NCI-H2029 (cell line): ENCODE data around the gene KDM4D.
"Not testable (repeated sequence)": the region's sequence is repeated elsewhere in the genome, so short reads cannot be mapped to it uniquely, and the experiment has no call there.

Source experiments
- DNase-seq: peaks from one replicate; lab custom pipeline; 2025; lab: John Stamatoyannopoulos, UW

KDM4D gene

DNA sequence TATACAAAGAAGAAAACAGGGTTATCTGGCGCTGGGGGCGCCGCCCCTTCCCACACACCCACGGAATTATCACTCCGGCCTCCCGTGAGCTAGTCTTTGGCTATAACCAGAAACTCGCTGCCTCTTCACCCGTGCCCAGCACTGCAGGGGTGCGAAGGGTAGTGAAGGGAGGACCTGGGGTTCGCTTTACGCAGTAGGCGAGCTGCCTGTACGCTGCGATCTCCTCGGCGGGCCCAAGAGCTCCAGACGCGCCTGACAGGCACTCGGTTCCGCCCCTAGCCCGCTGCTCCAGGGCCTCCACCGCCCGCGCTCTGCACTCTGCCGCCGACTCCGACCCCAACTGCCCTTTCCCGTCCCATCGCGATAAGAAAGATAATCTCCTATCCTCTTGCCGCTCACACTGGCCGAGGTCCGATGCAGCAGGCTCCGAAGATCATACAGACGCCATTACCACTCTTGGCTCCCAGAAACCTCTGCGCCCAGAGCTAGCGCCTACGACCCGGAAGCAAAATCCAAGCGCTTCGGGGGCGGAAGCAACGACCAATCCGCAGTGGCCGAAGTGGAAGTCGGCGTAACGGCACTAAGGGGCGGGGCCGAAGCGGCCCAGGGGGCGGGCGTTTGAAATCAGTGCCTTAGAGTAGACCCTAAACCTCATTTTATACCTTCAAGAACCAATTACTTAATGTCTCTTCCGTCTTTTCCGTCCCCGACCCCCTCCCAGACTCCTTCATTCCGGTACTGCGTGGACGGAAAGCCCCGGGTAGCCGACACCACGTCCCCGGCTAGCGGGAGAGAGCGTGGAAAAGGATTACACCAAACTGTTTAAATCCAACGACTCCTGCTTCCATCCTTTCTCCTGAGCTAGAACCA, at the start of gene KDM4D, which contains the start of gene CWC15:
Gene KDM4D, plus strand, starts transcription at position 611 of the 870 bp plus-strand sequence. CDS start 23,664 bp downstream, outside the sequence.
Gene CWC15, minus strand, starts transcription at position 458 of the 870 bp plus-strand sequence. CDS start 1,371 bp downstream, outside the sequence.
- DNase-seq: peak; percentile 89

DNA sequence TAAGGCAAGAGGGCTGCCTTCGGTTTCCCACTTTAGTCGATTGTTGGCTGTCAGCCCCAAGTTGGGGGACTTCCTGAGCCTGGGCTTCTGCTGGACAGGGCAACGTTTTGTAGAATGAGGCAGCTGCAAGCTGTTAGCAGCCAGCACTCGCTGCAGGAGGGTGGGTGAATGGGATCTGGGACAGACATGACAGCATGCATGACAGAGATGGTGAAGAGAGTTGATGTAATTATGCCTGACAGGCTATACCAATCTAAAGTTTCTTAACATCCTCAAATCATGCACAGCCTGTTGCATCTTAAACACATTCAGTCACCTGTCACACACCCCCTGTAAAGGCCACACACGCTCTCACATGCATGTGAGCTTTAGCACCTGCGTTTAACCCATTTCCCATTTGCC, 49.3 kb upstream of the KDM4D start:
- no peak for DNase-seq

DNA sequence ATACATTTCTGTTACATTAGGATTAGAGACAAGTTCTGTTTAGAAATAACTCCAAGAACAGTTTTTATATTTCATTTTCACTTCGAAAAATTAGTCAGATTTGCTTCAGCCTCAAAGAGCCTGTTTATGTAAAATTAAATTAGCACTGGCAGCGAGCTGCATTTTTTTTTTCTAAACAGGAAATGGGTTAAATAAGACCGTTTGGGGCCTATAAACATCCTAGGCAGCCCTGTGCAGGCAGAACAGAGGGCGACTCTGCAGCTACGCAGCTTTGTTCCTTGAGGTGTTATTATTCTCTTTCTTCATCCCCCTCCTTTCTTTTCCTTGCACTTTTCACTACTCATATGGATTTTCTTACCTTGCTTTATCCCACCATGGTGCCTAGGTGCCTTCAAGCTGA, 48.9 kb upstream of the KDM4D start:
- no peak for DNase-seq

DNA sequence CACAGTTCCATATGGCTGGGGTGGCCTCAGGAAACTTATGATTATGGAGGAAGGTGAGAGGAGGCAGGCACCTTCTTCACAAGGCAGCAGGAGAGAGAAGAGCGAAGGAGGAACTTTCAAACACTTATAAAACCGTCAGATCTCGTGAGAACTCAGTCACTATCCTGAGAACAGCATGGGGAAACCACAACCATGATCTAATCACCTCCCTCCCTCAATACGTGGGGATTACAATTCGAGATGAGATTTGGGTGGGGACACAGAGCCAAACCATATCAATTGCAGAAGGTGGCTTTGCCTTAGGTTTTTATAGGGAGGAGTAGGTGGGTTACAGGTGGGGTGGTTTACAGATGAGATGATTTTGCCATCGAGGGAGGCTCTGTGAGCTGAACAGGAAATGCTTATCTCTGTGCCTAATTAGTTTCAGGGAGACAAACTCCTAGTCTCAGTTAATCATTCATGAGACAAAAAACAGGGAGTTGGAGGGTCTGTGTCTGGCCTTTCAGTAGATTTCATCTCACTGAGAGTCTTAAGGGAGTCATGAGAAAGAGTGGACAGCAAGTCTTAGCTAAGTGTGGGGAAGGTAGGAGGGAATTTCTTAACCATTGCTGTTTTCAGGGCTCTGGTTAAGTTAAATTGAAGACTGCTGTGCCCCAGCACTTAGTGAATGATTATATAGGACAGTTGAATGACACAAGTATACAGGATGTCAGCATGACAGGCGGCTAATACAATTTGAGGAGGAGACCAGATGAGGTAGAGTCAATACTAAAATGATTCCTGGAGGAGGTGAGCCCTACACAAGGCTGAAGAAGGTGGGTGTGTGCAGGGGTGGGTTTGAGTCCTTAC, 47.9 kb upstream of the KDM4D start:
- no peak for DNase-seq

GRCh38 chr11:94926271-94926625, 47.3 kb upstream of the KDM4D start:
- no peak for DNase-seq

DNA sequence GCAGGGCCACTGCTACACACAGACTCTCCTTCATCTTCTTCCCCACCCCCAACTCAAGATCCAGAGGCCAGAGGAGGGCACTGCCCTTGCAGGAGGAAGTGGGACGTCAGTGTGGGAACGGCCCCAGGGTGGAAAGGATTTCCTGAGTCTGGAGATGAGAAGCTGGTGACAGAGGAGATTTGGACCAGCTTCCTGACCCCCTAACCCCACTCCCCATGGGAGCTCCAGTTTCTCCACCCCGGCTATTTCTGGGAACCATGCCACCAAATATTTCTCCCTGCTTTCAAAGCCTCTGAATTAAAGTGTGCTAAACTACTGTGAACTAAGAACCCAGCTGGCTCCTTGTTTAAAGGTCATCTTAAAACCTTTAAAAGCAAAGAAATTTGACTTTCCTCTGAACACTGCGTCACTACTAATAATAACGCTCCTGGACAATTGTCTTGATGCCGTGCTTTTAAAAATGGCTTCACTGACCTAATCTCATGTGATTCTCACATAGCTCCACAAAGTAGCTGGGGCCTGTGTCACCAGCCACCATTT, 46.7 kb upstream of the KDM4D start:
- no peak for DNase-seq

DNA sequence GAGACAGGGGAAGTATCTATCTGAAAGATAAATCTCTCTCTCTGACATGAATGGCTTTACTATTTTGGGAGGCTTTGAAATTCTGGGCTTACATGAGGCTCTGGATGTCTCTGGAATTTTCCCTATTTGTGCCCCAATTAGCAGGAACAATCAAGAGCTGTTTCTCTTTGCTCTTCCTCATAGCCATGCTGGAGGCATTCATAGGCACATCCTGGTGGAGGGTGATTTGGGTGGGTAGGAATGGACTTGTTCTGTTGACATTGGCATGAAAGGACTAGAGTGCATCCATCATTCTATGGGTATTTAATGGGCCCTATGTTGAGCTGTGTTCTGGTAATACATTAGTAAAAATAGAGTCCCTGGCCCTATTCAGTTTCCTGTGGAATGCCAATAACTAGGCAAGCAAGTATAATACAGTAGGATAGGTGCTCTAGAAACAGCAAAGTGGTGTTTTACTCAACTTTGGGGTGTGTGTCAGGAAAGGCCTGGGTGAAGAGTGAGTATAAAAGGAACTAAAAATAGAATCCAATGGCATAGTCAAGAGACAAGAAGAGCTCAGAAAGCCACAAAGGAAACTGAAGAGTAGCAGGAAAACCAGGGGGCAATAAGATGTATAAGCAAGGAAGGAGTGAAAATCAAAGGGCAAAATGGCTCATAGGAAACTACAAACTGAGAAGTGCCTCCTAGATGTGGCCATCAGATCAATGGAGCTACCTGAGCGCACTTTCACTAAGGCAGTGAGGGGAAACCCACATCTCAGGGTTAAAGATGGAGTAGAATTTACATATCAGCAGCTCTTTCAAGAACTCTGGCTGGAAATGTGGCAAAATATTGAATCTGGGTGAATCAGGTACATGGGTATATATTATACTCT, 45.2 kb upstream of the KDM4D start:
- no peak for DNase-seq

DNA sequence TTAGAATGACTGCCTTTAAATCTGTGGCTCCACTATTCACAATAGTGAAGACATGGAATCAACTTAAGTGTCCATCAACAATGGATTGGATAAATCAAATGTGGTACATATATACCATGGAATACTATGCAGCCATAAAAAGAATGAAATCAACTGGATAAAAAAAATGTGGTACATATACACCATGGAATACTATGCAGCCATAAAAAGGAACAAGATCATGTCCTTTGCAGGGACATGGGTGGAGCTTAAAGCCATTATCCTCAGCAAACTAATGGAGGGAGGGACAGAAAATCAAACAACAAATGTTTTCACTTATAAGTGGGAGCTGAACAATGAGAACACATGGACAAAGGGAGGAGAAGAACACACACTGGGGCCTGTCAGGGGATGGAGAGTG, 41.4 kb upstream of the KDM4D start:
- not testable (repeated sequence) for DNase-seq

DNA sequence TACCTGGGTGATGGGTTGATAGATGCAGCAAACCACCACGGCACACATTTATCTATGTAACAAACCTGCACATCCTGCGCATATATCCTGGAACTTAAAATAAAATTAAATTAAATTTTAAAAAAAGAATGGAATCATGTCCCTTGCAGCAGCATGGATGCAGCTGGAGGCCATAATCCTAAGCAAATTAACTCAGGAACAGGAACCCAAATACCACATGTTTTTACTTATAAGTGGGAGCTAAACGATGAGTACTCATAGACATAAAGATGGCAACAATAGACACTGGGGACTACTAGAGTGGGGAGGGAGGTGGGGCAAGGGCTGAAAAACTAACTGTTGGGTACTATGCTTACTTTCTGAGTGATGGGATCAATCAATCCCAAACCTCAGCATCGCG, 41.0 kb upstream of the KDM4D start:
- DNase-seq: no peak

GRCh38 chr11:94933223-94934130, 40.0 kb upstream of the KDM4D start:
- no peak for DNase-seq

GRCh38 chr11:94934362-94934761, 39.1 kb upstream of the KDM4D start:
- no peak for DNase-seq

DNA sequence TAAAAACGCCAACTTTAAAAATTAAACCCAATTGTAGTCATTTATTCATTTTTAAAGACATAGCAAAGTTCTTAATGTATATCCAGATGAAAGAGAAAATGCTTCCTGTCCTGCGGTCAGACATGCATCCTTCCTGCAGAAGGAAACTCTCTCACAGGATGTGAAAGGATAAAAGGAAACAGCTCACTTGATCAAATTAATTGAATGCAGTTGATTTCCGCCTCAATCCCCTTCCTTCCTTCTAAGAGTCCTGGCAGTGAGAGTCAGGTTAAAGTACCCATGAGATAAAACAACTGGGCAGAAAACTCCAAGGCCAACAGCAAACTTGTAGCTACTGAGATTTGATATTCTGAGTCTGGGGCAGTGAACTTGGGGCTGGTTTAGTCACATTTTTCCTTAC, 38.7 kb upstream of the KDM4D start:
- DNase-seq: no peak

- peak; percentile 20 for DNase-seq
These were observed 35.1 kb upstream of the KDM4D start for GRCh38 chr11:94938095-94939055.

DNA sequence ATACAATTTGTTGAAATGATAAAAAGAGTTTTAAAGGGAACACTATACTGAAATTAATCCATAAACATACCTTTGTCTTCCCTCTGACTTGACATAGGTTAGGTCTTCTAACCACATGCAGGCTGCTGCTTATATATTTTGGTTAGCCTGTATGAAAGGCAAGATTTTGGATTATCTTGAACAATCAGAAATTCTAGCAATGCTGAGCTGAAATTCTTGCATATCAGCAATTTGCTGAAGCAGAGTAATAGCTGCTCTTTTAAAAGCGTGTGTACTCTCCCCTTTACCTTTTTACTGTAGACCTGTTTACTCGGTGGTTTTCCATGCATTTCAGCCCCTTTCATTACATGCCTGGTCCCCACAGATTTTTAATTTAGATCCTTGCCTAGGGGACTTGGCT, 34.2 kb upstream of the KDM4D start:
- DNase-seq: no peak

DNA sequence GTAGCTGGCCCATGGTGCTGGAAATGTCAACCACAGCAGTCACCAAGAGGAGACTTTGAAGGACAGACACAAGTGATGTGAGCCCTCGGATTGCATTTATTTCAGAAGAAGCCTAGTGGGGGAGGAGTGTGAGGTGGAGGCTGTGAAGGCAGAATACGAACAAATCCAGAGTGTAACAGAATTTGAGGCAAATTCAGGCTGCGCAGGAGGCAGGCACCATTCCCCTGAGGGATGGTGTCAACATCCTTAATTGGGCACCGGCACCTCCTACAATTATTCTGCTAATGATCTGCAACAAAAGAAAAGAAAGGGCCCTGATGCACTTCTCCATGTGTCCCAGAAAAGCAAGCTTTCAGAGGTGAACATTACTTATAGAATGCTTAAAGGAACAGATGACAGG, 32.4 kb upstream of the KDM4D start:
- DNase-seq: no peak

GRCh38 chr11:94946812-94947211, 26.7 kb upstream of the KDM4D start:
- no peak for DNase-seq

GRCh38 chr11:94948070-94948617, 25.4 kb upstream of the KDM4D start:
- DNase-seq: no peak

DNA sequence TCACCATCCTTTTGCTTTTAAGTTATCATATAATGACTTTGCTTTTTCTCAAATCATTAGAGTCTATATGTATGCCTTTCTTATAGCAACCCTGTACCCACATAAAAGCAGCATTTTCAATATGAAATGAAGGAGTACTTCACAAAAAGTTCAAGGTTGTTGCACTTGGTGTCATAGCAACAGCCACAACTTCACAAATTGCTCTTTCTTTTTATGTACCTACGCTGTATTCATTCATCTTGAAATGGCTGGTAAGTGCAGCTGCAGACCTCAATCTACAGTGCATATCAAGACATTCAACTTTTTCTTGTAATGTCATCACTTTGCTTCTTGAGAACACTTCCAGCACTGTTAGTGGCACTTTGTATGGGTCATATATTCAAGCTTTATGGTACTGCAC, 18.8 kb upstream of the KDM4D start:
- DNase-seq: no peak

- DNase-seq: no peak
These were observed 16.5 kb upstream of the KDM4D start for GRCh38 chr11:94956963-94957362.
